ENCODE data around the gene PPP1R3D.
"Not testable (repeated sequence)": the region's sequence is repeated elsewhere in the genome, so short reads cannot be mapped to it uniquely, and the experiment has no call there.

The PPP1R3D gene

GRCh38 chr20:59920944-59921343 is 19.2 kb downstream of the PPP1R3D start:
- DNase-seq (ENCODE audit: low read depth in 2 of 2), result no peak

DNA sequence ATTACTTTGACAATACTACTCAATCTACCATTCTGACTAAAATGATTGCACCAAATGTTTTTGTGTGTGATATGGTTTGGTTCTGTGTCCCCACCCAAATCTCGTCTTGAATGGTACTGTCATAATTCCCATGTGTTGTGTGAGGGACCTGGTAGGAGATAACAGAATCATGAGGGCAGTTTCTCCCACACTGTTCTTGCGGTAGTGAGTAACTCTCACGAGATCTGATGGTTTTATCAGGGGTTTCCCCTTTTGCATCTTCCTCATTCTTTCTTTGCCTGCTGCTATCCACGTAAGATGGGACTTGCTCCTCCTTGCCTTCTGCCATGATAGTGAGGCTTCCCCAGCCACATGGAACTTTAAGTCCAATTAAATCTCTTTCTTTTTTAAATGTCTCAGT is 27.5 kb downstream of the PPP1R3D start:
- DNase-seq (ENCODE audit: low read depth in 2 of 2), result no peak

DNA sequence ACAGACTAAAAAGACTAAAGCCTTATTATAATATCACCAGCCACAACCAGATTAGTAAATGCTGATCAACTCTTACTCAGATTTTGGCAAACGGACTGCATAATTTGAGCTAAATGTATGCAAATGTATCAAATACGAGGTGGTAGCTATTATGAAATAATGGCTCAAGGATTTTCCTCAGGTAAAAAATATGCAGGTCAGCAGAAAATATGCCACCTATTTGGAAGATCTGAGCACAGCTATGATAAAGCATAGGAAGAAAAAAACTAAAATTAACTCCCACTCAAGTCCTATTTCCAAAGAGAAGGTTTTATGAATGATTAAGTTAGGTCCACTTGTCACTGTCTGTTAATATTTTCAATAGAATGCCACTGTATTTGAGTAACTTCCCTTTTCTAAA is 29.1 kb downstream of the PPP1R3D start:
- no peak for DNase-seq (ENCODE audit: low read depth in 2 of 2)

- no peak for DNase-seq (ENCODE audit: low read depth in 2 of 2)
Observed at GRCh38 chr20:59908855-59909254, 31.2 kb downstream of the PPP1R3D start.

GRCh38 chr20:59903621-59904020 is 36.5 kb downstream of the PPP1R3D start:
- no peak for DNase-seq (ENCODE audit: low read depth in 2 of 2)

DNA sequence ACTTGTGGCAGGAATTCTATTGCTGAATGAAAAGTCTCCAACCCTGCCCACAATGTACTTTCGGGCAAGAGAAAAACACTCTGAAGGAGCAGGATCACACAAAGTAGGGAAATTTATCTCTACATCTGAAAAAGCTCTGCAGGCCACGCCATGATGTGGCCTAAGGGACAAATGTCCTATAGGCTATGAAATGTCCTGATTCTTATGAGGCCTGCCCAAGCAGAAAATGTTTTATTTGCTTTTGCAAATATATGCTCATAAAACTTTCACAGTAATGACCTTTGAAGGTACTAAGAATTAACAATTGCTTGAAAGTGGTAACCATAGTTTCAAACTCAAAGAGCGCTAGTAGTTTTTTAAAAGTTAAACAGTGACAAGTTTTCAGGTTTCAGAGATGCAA is 37.6 kb downstream of the PPP1R3D start:
- no peak for DNase-seq (ENCODE audit: low read depth in 2 of 2)

DNA sequence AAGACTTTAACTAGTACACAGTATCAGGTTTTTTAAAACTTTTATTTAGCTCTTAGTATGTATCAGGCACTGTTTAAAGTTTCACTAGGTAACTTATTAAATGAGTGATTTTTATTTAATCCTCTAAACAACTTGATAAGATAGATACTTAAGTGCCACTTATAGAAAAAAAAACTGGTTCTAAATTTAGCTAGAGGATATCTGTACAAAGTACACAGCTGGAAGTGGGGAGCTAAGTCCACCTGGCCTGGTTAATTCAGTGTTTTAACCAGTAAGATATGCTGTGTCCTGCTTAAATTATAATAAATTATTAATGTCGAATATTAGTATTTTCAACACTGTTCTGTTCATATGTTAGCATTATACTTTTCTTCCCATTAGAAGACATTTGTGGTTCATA is 44.2 kb downstream of the PPP1R3D start:
- no peak for DNase-seq (ENCODE audit: low read depth in 2 of 2)

DNA sequence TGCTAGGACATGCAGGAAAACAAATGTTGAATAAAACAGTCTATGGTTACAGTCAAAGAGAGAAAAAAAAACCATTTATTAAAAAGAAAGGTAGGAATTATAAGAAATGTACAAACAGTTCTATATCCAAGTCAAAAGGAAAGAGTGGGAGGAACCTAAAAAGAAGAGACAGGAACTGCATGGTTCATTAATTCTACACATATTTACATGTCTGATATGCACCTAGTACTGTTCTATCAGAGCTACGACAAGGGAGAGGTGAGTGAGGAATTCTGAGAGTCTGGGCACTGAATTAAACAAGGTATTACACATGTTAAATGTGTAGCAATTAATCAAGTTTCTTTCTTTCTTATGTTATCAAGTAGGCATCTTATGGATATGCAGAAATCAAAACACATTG is 48.5 kb downstream of the PPP1R3D start:
- DNase-seq (ENCODE audit: low read depth in 2 of 2), result no peak

- DNase-seq (ENCODE audit: low read depth in 2 of 2), result not testable (repeated sequence)
Observed at GRCh38 chr20:59890035-59890434, 50.1 kb downstream of the PPP1R3D start.

DNA sequence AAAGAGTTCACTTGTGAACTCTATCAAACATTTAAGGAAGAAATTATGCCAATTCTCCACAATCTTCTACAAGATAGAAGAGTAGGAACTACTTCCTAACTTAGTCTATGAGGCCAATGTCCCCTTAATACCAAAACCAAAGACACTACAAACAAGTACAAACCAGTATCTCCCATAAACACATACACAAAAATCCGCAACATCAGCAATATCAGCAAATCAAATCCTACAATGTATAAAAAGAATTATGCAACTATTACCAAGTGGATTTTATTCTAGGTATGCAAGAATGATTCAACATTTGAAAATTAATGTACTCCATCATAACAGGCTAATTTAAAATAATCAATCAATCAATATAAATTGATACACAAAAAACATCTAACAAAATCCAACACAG is 52.1 kb downstream of the PPP1R3D start:
- DNase-seq (ENCODE audit: low read depth in 2 of 2), result no peak
